ENCODE measurements around the gene SF3A1. TPM values are rescaled to one million over a fixed set of nuclear protein-coding genes. Genes with fewer than 3 reads are reported as not detected.
A peak's percentile ranks its signal among the peaks of the same experiment; 100 is the strongest.

The SF3A1 gene
- total and polyA plus RNA-seq, 9 of the 15 experiments (the other 6 are each of a cell fraction or from before 2014, with no cell fraction given) = 6.7 to 228 (median 13.0) TPM

- TF ChIP-seq ZNF407 (IDR thresholded peaks at IDR 0.05; ENCODE audit: low read depth) = no peak
- no peak for TF ChIP-seq ZNF644 (tag; IDR thresholded peaks at IDR 0.05; ENCODE audit: low read depth)
- no peak for TF ChIP-seq ZFP36 (IDR thresholded peaks at IDR 0.05; ENCODE audit: low read depth, low read length, partially characterized antibody)
- TF ChIP-seq ZNF589 (CRISPR knock-in tag; IDR thresholded peaks at IDR 0.05; ENCODE audit: low read depth) = no peak
- TF ChIP-seq ZNF551 (CRISPR knock-in tag; IDR thresholded peaks at IDR 0.05) = no peak
- TF ChIP-seq RBM15 (IDR thresholded peaks at IDR 0.05; ENCODE audit: insufficient read depth, low read length) = no peak
- no peak for TF ChIP-seq TAF15 (IDR thresholded peaks at IDR 0.05; ENCODE audit: low read depth, low read length)
- TF ChIP-seq MTA3 (IDR thresholded peaks at IDR 0.05; ENCODE audit: borderline replicate concordance) = 0 out of 2 replicates have a peak, but pooled peaks have one; percentile 25
- TF ChIP-seq ZNF778 (CRISPR knock-in tag; IDR thresholded peaks at IDR 0.05) = no peak
- no peak for TF ChIP-seq CTCF (IDR thresholded peaks at IDR 0.05 in 2 of 3, conservative IDR thresholded peaks at IDR 0.05 in 1 of 3; ENCODE audit: insufficient read depth in 2 of 3, low read depth in 1 of 3, low read length in 3 of 3)
- TF ChIP-seq YY1 (IDR thresholded peaks at IDR 0.05; ENCODE audit: borderline replicate concordance in 1 of 3, control insufficient read depth in 1 of 3, extremely low read depth in 1 of 3, insufficient read depth in 3 of 3, insufficient read length in 1 of 3, insufficient replicate concordance in 2 of 3, low read depth in 1 of 3, low read length in 2 of 3) = peak in 1 of 3 experiments; percentile 2
- TF ChIP-seq HNRNPLL (IDR thresholded peaks at IDR 0.05; ENCODE audit: low read depth, low read length, poor library complexity, severe bottlenecking) = peak; percentile 44
- TF ChIP-seq RBFOX2 (IDR thresholded peaks at IDR 0.05; ENCODE audit: low read depth, low read length) = peak; percentile 41; the same call in 1 of the 2 replicates
- TF ChIP-seq SP1 (CRISPR knock-in tag; IDR thresholded peaks at IDR 0.05) = 0 out of 2 replicates have a peak, but pooled peaks have one; percentile 29
- TF ChIP-seq FOSL1 (tag; conservative IDR thresholded peaks at IDR 0.05) = no peak
- no peak for TF ChIP-seq ZNF175 (CRISPR knock-in tag; IDR thresholded peaks at IDR 0.05; ENCODE audit: low read depth)
Observed at GRCh38 chr22:30289141-30289979, 67.3 kb downstream of the SF3A1 start, which contains the start of gene CASTOR1 (continued).

All from K562 (cell line).